BJ (cell line): ENCODE data around the gene FABP6. TPM values are rescaled to one million over a fixed set of nuclear protein-coding genes. Genes with fewer than 3 reads are reported as not detected.
A peak's percentile ranks its signal among the peaks of the same experiment; 100 is the strongest.
"Not testable (repeated sequence)": the region's sequence is repeated elsewhere in the genome, so short reads cannot be mapped to it uniquely, and the experiment has no call there.

Experiments used
- CTCF ChIA-PET: fragments of 350-600 bp; formaldehyde crosslinking; extraction: SDS; loops from one replicate; lab custom pipeline; 2021; ENCODE audit warnings: antibody characterized with exemption, inconsistent platforms; lab: Yijun Ruan, JAX
- POLR2A ChIA-PET: fragments of 300-600 bp; sonication (Branson Sonifier 250); formaldehyde crosslinking; extraction: SDS; loops from one replicate; lab custom pipeline; 2021; ENCODE audit warnings: antibody characterized with exemption; lab: Charles Lee
- DNase-seq: peaks from one replicate; pipeline ENCODE4 v3.0.0-alpha.2; 2011; ENCODE audit warnings: low read depth
- H3K27me3 ChIP-seq: 2 replicates; pipeline ENCODE4 v1.6.0; 2011; ENCODE audit warnings: low read length; ENCODE audit not compliant: control insufficient read depth, insufficient read depth
- H3K36me3 ChIP-seq: 2 replicates; pipeline ENCODE4 v1.5.1; 2011; ENCODE audit warnings: low read length; ENCODE audit not compliant: control insufficient read depth, insufficient read depth
- H3K4me3 ChIP-seq: 2 replicates; pipeline ENCODE4 v1.5.1; 2011; ENCODE audit warnings: low read depth, mild to moderate bottlenecking, control low read depth, low read length
- CTCF ChIP-seq: IDR thresholded peaks from 2 replicates; pipeline ENCODE4 v1.5.1; 2011; ENCODE audit warnings: low read depth, mild to moderate bottlenecking, control low read depth, inconsistent platforms, low read length, moderate library complexity; ENCODE audit not compliant: insufficient read depth
- polyA plus RNA-seq: library from polyadenylated mRNA; depleted of rRNA; stranded (reverse); fragments of >200 nt; gene quantifications from 2 replicates; pipeline ENCODE4 v1.2.3, GENCODE V29; 2011

The FABP6 gene
- polyA plus RNA-seq, 1 experiment = not detected

GRCh38 chr5:160186480-160186879, 42.8 kb upstream of the FABP6 start:
- DNase-seq = no peak
- POLR2A ChIA-PET = no interaction called here
- no peak for TF ChIP-seq CTCF
- Histone ChIP-seq H3K36me3 (no peaks in the 10 kb centered on the region), H3K4me3 (no peak overlapping the region), H3K27me3 (no peaks in the 10 kb centered on the region)
- CTCF ChIA-PET = interaction anchor here (1.0 to 1.7 kb wide), 3 partner anchors 11 to 19 kb away, joined by 3 to 5 read pairs (median 4); no protein-coding TSS in a partner anchor

GRCh38 chr5:160187091-160187490, 42.2 kb upstream of the FABP6 start:
- H3K27me3 ChIP-seq = no peaks in the 10 kb centered on the region
- DNase-seq = no peak
- H3K36me3 ChIP-seq = no peaks in the 10 kb centered on the region
- no peak for TF ChIP-seq CTCF
- H3K4me3 ChIP-seq = no peak overlapping the region
- CTCF ChIA-PET = interaction anchor here (0.6 to 2.0 kb wide), 7 partner anchors 7 to 158 kb away, joined by 3 to 6 read pairs (median 5); partner anchors contain the start of gene PWWP2A
- POLR2A ChIA-PET = no interaction called here

GRCh38 chr5:160188141-160189015, 40.9 kb upstream of the FABP6 start:
- CTCF ChIA-PET = interaction anchor here (1.2 to 2.6 kb wide), 4 partner anchors 9 to 157 kb away, joined by 3 to 12 read pairs (median 5); no protein-coding TSS in a partner anchor
- peak; percentile 16; the same call in 1 of the 2 replicates for TF ChIP-seq CTCF
- Histone ChIP-seq H3K36me3 (no peaks in the 10 kb centered on the region), H3K27me3 (no peaks in the 10 kb centered on the region), H3K4me3 (peak overlapping the region; percentile 45)
- POLR2A ChIA-PET = interaction anchor here (0.8 kb wide), 1 partner anchor 9 kb away, joined by 3 read pairs; no protein-coding TSS in a partner anchor
- no peak for DNase-seq

- Histone ChIP-seq H3K27me3 (no peaks in the 10 kb centered on the region), H3K4me3 (no peak overlapping the region), H3K36me3 (no peaks in the 10 kb centered on the region)
- CTCF ChIA-PET = no interaction called here
- POLR2A ChIA-PET = no interaction called here
- no peak for DNase-seq
- no peak for TF ChIP-seq CTCF
These were observed 36.9 kb upstream of the FABP6 start for GRCh38 chr5:160192424-160192823.

GRCh38 chr5:160193076-160193475, 36.2 kb upstream of the FABP6 start:
- POLR2A ChIA-PET, H3K27me3 ChIP-seq, CTCF ChIA-PET, H3K36me3 ChIP-seq, H3K4me3 ChIP-seq, DNase-seq: not testable (repeated sequence)

GRCh38 chr5:160193790-160194189, 35.5 kb upstream of the FABP6 start:
- POLR2A ChIA-PET, H3K4me3 ChIP-seq, DNase-seq, H3K36me3 ChIP-seq, H3K27me3 ChIP-seq: not testable (repeated sequence)
- CTCF ChIA-PET = interaction anchor here (0.9 to 1.5 kb wide), 2 partner anchors 18 to 152 kb away, joined by 3 read pairs; no protein-coding TSS in a partner anchor
